Measurements from ENCODE around the gene RCBTB1.
"Not testable (repeated sequence)": the region's sequence is repeated elsewhere in the genome, so short reads cannot be mapped to it uniquely, and the experiment has no call there.

Gene RCBTB1

GRCh38 chr13:49567491-49567890 is 17.9 kb downstream of the RCBTB1 start:
- TF ChIP-seq CTCF (IDR thresholded peaks at IDR 0.05; ENCODE audit: low read depth, low read length, poor library complexity, severe bottlenecking) (no peak), EZH2phosphoT487 (IDR thresholded peaks at IDR 0.05; ENCODE audit: borderline replicate concordance, low read length) (no peak)
- peaks cover 26% of the 10 kb centered on the region for H3K79me2 ChIP-seq (ENCODE audit: control insufficient read depth, low read length)
- peaks cover 22% of the 10 kb centered on the region for H3K4me1 ChIP-seq (ENCODE audit: control insufficient read depth, low read length)
- H3F3A ChIP-seq (ENCODE audit: control insufficient read depth, insufficient read depth), result 0 out of 2 replicates have a peak, but pooled peaks cover 2% of the 10 kb centered on the region
- H3K4me2 ChIP-seq (ENCODE audit: low read length), result no peak overlapping the region
- H3K9me2 ChIP-seq (replicated peaks; ENCODE audit: control insufficient read depth, low read length), result no peaks in the 10 kb centered on the region
- H3K27ac ChIP-seq (ENCODE audit: low read depth, low read length), result no peak overlapping the region
- H3K4me3 ChIP-seq (ENCODE audit: low read length), result no peak overlapping the region
- H3K36me3 ChIP-seq (ENCODE audit: control insufficient read depth, low read length), result peaks cover 18% of the 10 kb centered on the region
- no peaks in the 10 kb centered on the region for H4K20me1 ChIP-seq (ENCODE audit: control insufficient read depth, insufficient read depth, low read depth, low read length)
- H3K9me3 ChIP-seq (ENCODE audit: control insufficient read depth, insufficient read depth, low read length), result no peaks in the 10 kb centered on the region
- no peaks in the 10 kb centered on the region for H3K27me3 ChIP-seq (ENCODE audit: control insufficient read depth, low read length)

DNA sequence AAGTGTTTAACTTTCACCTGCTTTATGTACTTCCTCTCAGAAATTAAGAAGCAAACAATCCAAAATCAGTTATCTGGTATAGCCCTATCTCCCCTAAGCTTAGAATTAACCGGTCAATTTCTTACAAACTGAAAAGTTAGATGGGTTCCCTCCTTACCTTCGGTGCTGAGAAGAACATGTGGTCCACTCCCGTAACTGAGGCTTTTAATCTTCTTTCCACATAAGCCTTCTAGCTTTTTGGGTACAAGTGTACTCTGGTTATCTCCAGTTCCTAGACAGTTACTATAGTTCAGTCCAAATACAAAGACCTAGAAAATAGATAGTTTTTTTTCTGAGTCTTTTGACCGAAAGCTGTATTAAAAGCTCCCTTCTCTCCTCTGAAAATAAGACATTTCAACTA is 18.9 kb downstream of the RCBTB1 start:
- peaks cover 20% of the 10 kb centered on the region for H3K79me2 ChIP-seq (ENCODE audit: control insufficient read depth, low read length)
- H3K4me1 ChIP-seq (ENCODE audit: control insufficient read depth, low read length), result peaks cover 16% of the 10 kb centered on the region
- H3K27ac ChIP-seq (ENCODE audit: low read depth, low read length), result no peak overlapping the region
- no peaks in the 10 kb centered on the region for H3K9me3 ChIP-seq (ENCODE audit: control insufficient read depth, insufficient read depth, low read length)
- no peaks in the 10 kb centered on the region for H3K27me3 ChIP-seq (ENCODE audit: control insufficient read depth, low read length)
- no peaks in the 10 kb centered on the region for H4K20me1 ChIP-seq (ENCODE audit: control insufficient read depth, insufficient read depth, low read depth, low read length)
- H3K4me2 ChIP-seq (ENCODE audit: low read length), result no peak overlapping the region
- peaks cover 15% of the 10 kb centered on the region for H3K36me3 ChIP-seq (ENCODE audit: control insufficient read depth, low read length)
- 0 out of 2 replicates have a peak, but pooled peaks cover 2% of the 10 kb centered on the region for H3F3A ChIP-seq (ENCODE audit: control insufficient read depth, insufficient read depth)
- no peaks in the 10 kb centered on the region for H3K9me2 ChIP-seq (replicated peaks; ENCODE audit: control insufficient read depth, low read length)
- TF ChIP-seq EZH2phosphoT487 (IDR thresholded peaks at IDR 0.05; ENCODE audit: borderline replicate concordance, low read length) (no peak), CTCF (IDR thresholded peaks at IDR 0.05; ENCODE audit: low read depth, low read length, poor library complexity, severe bottlenecking) (no peak)
- H3K4me3 ChIP-seq (ENCODE audit: low read length), result no peak overlapping the region

DNA sequence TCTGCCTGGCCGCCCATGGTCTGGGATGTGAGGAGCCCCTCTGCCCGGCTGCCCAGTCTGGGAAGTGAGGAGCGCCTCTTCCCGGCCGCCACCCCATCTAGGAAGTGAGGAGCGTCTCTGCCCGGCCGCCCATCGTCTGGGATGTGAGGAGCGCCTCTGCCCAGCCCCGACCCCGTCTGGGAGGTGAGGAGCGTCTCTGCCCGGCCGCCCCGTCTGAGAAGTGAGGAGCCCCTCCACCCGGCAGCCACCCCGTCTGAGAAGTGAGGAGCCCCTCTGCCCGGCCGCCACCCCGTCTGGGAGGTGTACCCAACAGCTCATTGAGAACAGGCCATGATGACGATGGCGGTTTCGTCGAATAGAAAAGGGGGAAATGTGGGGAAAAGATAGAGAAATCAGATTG is 19.9 kb downstream of the RCBTB1 start:
- not testable (repeated sequence) for H3K4me1 ChIP-seq (ENCODE audit: control insufficient read depth, low read length); H3K27ac ChIP-seq (ENCODE audit: low read depth, low read length); H3K9me2 ChIP-seq (replicated peaks; ENCODE audit: control insufficient read depth, low read length); H3K9me3 ChIP-seq (ENCODE audit: control insufficient read depth, insufficient read depth, low read length); H3K27me3 ChIP-seq (ENCODE audit: control insufficient read depth, low read length); H3F3A ChIP-seq (ENCODE audit: control insufficient read depth, insufficient read depth); H3K4me3 ChIP-seq (ENCODE audit: low read length); H3K4me2 ChIP-seq (ENCODE audit: low read length); H4K20me1 ChIP-seq (ENCODE audit: control insufficient read depth, insufficient read depth, low read depth, low read length)
- H3K79me2 ChIP-seq (ENCODE audit: control insufficient read depth, low read length), result peaks cover 14% of the 10 kb centered on the region
- peaks cover 25% of the 10 kb centered on the region for H3K36me3 ChIP-seq (ENCODE audit: control insufficient read depth, low read length)

DNA sequence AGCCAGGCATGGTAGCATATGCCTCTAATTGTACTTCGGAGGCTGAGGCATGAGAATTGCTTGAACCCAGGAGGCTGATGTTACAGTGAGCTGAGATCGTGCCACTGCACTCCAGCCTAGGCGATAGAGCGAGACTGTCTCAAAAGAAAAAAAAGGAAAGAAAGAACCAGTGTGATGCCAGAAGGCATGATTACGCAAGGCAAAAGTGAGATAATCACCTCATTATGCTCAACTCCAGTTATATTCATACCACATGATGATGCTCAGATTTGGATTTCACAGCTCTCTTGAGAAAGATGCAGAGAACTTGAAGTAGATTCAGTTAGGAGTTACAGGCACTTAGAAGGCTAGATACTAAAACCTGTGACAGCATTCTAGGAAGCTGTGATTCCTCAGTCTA is 21.8 kb downstream of the RCBTB1 start:
- Histone ChIP-seq H3K27me3 (ENCODE audit: control insufficient read depth, low read length) (no peaks in the 10 kb centered on the region), H3K4me1 (ENCODE audit: control insufficient read depth, low read length) (no peaks in the 10 kb centered on the region), H3K36me3 (ENCODE audit: control insufficient read depth, low read length) (peaks cover 43% of the 10 kb centered on the region), H3K4me3 (ENCODE audit: low read length) (no peak overlapping the region), H3K9me2 (replicated peaks; ENCODE audit: control insufficient read depth, low read length) (no peaks in the 10 kb centered on the region), H3K9me3 (ENCODE audit: control insufficient read depth, insufficient read depth, low read length) (no peaks in the 10 kb centered on the region), H3K4me2 (ENCODE audit: low read length) (no peak overlapping the region), H4K20me1 (ENCODE audit: control insufficient read depth, insufficient read depth, low read depth, low read length) (no peaks in the 10 kb centered on the region), H3K79me2 (ENCODE audit: control insufficient read depth, low read length) (no peaks in the 10 kb centered on the region), H3K27ac (ENCODE audit: low read depth, low read length) (no peak overlapping the region), H3F3A (ENCODE audit: control insufficient read depth, insufficient read depth) (no peaks in the 10 kb centered on the region)
- no peak for TF ChIP-seq EZH2phosphoT487 (IDR thresholded peaks at IDR 0.05; ENCODE audit: borderline replicate concordance, low read length)
